NCI-H1092 (cell line): ENCODE results near the gene CST3.
"Not testable (repeated sequence)": the region's sequence is repeated elsewhere in the genome, so short reads cannot be mapped to it uniquely, and the experiment has no call there.

Experiments used
- DNase-seq: peaks from one replicate; lab custom pipeline; 2025; lab: John Stamatoyannopoulos, UW

CST3 gene

DNA sequence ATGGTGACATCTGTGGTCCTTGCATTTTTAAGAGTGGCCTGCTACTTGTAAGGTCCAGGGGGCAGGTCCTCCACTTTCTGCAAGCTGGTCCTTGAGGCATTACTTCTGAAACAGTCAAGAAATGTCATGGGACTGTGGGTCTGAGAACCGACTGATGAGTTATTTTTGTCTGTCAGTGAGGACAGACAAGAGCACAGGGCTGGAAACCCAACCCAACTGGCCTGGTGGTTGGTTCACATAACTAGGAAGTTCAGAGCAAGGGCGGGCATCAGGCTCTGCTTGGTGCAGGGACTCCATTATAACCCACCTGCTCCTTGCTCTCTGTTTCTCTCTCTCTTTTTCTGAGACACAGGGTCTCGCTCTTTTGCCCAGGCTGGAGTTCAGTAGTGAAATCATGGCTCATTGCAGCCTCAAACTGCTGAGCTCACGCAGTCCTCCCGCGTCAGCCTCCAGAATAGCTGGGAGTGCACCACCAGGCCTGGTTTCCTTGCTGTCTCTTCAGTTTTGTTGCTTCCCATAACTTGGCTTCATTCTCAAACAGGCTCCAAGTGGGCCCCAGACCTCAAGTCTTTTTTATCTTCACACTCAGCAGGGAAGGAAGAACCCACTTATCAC, 9.2 kb downstream of the CST3 start:
- DNase-seq = no peak

DNA sequence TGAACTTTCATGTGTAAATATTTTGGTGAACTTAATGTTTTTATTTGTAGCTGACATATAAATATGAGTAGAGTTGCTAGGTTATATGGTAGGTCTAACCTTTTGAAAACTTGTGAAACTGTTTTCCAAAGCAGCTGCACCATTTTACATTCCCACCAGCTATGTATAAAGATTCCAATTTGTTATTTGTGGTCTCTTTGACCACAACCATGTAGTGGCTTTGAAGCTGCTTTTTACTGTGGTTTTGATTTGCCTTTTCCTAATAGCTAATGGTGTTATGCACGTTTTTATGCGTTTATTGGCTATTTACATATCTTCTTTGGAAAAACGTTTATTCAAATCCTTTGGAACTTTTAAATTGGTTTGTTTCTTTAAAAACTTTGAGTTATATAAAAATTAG, 10.3 kb downstream of the CST3 start:
- DNase-seq = no peak

DNA sequence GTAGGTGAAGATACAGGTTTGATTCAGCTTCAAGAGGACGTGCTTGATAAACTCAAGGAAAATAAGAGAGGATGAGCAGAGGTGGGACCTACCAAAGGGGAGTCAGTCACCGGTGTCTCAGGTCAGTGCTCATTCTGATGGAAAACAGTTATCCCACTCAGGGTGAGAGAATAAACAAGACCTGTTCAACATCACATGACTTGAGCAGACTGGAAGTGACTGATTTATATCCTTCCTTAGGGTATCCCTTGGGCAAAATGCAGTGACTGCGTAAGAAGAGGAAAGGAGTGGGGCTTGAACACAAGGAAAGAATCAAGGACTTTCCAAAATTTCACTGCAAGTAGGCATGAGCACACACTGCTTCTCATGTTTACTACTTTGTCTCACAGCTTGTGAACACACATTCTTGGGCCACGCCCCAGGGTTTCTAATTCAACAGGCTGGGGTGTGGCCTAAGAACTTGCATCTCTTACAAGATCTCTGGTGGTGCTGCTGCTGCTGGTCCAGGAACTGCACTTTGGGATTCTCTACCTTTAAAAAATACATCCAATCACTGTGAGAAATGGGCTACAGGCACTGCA, 11.6 kb downstream of the CST3 start:
- DNase-seq = no peak

GRCh38 chr20:23625236-23625964, 12.4 kb downstream of the CST3 start:
- no peak for DNase-seq

DNA sequence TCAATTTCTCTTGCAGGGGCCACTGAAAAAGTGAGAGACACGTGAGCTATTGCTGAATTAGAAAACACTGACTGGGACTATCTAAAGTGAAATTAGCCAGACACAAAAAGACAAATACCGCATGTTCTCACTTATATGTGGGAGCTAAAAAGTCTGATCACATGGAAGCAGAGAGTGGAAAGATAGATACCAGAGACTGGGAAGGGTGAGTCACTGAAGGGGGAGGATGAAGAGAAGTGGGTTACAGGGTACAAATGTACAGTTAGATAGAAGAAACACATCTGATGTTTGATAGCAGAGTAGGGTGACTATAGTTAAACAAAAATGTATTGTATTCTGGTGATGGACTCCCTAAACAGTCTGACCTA, 13.4 kb downstream of the CST3 start:
- DNase-seq = no peak

- DNase-seq = no peak
These were observed 14.0 kb downstream of the CST3 start for GRCh38 chr20:23623666-23624323.

GRCh38 chr20:23622839-23623343, 14.9 kb downstream of the CST3 start:
- no peak for DNase-seq

DNA sequence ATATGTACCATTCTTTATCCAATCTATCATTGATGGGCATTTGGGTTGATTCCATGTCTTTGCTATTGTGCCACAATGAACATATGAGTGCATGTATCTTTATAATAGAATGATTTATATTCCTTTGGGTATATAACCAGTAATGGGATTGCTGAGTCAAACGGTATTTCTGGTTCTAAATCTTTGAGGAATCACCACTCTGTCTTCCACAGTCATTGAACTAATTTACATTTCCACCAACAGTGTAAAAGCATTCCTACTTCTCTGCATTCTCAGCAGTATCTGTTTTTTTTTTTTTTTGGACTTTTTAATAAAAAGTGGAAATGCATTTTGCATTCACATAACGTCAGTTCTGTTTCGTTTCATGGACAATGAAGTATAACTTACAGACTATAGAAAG, 15.4 kb downstream of the CST3 start:
- DNase-seq = not testable (repeated sequence)

- not testable (repeated sequence) for DNase-seq
These were observed 16.9 kb downstream of the CST3 start for GRCh38 chr20:23620670-23621386.

GRCh38 chr20:23614163-23614562, 23.6 kb downstream of the CST3 start:
- DNase-seq = no peak

DNA sequence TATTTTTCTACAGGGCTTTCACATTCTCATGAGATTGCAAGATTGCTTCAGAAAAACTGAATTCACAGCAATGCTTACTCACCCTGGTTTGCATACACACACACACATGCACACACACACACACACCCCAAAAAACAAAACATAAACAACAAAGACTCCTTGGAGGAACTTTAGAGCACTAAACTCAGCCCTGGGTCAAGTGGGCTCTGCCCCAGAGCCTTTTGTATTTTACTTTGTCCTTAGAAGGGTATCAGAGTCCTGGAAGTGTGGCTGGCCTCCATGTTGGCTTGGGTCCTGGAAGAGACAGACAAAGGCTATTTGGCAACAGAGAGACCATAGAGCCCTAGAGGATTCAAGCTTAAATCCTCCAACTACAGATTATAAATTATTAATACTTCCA, 24.1 kb downstream of the CST3 start:
- no peak for DNase-seq

- no peak for DNase-seq
These were observed 25.4 kb downstream of the CST3 start for GRCh38 chr20:23612396-23612795.

DNA sequence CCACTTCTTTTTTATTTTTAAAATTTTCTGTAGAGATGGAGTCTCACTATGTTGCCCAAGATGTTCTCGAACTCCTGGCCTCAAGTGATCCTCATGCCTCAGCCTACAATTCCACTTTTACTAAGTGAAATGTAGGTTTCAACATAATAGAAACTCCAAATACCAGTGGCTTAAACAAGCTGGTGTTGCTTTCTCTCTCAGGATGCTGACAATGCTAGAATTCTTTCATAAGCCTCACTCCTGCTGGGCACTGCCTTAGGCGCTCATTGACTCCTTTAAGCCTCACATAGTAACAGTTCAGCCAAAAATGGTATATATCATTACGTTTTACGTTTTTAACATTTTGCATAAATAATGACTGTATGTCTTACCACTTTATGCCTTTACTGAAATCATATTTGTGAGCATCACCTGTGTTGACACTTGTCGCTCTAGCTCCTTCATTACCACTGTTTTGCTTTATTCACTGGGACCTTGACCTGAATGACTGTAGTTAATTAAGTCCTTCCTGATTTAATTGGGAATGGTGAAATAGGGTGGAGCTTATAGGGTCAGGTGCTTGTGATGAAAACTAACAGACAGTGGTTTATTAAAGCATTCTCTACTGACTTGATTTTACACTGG, 28.2 kb downstream of the CST3 start:
- DNase-seq = no peak

- no peak for DNase-seq
These were observed 29.4 kb downstream of the CST3 start for GRCh38 chr20:23608251-23608846.

- no peak for DNase-seq
These were observed 30.1 kb downstream of the CST3 start for GRCh38 chr20:23607497-23608245.

- DNase-seq = peak; percentile 57
These were observed 31.1 kb downstream of the CST3 start for GRCh38 chr20:23606652-23607049.

DNA sequence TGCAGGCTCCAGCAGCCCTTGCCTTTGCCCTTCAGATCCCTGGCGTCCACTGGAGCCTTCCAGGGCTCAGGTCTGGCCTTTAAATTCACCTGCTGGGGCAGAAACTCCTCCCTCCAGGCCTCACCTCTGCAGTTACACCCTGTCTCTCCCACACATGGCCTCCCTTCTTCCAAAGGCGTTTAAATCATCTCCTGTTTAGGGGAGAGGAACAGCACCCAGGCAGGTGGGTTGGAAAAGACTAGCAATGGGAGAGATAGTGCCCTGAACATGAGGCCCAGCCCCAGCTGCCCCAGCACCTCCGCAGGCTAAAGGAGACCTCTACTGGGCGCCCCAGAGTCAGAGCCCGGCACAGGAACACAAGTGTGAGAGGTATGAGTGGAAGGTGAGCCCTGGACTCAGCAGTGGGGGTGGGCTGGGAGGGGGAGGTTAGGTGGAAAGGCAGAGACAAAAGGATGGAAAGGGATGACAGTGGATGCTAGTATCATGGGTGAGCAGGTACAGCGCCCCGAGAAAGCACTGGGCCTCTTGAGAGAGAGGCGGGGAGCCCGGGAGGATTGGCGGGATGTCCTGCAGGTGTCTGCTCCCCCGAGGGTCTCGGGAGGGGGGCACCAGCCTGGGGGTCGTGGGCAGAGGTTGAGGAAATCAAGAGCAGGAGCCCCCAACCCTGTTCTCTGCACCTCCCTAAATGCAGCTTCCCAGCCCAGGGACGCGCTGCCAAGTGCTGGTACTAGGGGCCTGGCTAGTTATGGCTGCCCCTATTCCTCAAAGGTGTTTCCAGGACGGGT, 31.7 kb downstream of the CST3 start, which contains the start of gene CST9:
CST9 (minus strand) TSS at position 51 of the 785 bp plus-strand sequence. CDS start 53 bp downstream, outside the sequence.
- no peak for DNase-seq

DNA sequence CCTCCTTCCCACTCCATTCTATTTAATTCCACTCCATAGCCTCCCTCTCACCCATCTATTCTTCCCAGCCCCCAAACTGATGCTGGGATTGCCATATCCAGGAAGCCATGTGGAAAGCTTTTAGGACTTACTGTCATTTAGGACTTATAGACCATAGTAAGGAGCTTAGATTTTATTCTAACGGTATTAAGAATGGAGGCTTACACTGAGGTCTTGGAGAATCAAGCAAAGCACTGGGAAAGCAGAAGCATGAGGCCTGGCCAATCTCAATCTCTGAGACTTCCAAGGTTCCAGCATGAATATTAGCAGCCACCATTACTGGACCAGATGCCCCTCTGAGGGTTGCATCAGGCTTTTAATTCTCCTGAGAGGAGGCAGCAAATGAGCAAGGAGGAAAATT, 33.4 kb downstream of the CST3 start:
- no peak for DNase-seq

DNA sequence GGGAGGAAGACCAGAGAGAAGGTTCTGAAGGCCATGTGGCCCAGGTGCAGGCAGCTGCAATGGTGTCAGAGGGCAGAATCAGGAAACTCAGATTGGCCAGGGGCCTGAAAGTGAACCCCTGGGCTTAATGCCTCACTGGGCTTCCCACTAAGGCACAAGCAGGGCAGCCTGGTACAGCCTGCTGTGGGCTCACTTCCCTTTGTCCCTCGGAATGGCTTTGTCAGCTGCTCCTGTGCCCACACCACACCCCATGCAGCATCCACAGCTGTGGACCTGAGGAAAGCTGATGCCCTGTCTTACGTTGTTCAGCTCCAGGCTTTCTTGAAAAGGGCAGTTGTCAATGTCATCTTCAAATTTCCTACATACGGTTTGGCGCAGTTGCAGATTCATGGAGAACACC, 34.4 kb downstream of the CST3 start:
- no peak for DNase-seq

DNA sequence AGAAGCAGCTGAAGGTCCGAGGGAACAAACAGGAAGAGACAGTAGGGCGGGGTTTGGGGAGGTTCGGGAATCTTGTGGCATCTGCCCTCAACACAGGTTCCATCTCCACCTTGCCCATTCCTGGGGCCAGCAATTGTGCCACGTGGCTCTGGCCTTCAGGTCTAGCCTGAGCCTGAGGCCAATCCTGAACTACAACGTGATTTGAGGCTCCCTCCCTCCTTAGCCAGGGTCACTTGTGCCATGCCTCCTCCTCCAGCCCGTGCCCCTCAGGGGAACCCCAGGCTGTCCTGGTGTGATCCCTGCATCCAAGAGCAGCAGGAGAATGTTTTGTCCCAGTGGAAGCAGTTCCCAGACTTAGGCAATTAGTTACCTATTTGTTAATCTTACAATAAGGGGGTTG, 35.1 kb downstream of the CST3 start:
- DNase-seq = no peak
